Right lobe of liver (tissue), 4 donors: ENCODE results near the gene LRRC28.

ENCODE experiments used
- POLR2A ChIP-seq: fragments of 450-650 bp; IDR thresholded peaks from one replicate; pipeline ENCODE4 v1.6.1; 2017; ENCODE audit warnings: antibody characterized with exemption, mild to moderate bottlenecking
- TF ChIP-seq, protein P1 (sequence below), 4 donors: fragments of 200-600 bp in 3 of 4; fragments of 450-650 bp in 1 of 4; IDR thresholded peaks; one replicate each; pipeline versions ENCODE4 v1.5.1 to v1.8.0; 2016 to 2022; ENCODE audit warnings: antibody characterized with exemption in 4 of 4, mild to moderate bottlenecking in 2 of 4
- donor health status: DM: no; HTN: no; CAD: no.
- donor health status: DM: no; HTN: no; CAD: no.
- donor health status: DM: no; HTN: yes; CAD: no.

DNA sequence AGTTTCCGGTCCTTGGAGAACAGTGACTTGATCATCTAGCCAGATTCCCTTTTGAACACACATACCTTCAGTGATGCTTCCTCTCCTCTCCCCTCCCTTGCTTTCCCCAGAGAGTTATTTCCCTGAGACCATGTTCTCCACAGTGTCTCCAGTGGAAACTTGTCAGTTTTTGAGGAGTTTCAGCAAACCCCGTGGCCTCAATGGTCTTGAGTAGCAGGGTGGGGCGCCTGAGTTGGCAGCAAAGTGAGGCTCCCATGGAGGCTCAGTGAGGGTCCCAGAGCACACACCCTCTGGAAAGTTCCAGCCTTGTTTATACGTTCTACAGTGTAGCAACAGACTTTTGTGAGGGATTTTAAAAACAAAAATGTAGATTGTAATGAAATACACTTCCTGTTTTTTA, 135.1 kb downstream of the LRRC28 start:
- TF ChIP-seq, protein P1, sequence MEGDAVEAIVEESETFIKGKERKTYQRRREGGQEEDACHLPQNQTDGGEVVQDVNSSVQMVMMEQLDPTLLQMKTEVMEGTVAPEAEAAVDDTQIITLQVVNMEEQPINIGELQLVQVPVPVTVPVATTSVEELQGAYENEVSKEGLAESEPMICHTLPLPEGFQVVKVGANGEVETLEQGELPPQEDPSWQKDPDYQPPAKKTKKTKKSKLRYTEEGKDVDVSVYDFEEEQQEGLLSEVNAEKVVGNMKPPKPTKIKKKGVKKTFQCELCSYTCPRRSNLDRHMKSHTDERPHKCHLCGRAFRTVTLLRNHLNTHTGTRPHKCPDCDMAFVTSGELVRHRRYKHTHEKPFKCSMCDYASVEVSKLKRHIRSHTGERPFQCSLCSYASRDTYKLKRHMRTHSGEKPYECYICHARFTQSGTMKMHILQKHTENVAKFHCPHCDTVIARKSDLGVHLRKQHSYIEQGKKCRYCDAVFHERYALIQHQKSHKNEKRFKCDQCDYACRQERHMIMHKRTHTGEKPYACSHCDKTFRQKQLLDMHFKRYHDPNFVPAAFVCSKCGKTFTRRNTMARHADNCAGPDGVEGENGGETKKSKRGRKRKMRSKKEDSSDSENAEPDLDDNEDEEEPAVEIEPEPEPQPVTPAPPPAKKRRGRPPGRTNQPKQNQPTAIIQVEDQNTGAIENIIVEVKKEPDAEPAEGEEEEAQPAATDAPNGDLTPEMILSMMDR (IDR thresholded peaks at IDR 0.05): no peak
- TF ChIP-seq POLR2A: no peak
